ENCODE results near the gene GGA2.

DNA sequence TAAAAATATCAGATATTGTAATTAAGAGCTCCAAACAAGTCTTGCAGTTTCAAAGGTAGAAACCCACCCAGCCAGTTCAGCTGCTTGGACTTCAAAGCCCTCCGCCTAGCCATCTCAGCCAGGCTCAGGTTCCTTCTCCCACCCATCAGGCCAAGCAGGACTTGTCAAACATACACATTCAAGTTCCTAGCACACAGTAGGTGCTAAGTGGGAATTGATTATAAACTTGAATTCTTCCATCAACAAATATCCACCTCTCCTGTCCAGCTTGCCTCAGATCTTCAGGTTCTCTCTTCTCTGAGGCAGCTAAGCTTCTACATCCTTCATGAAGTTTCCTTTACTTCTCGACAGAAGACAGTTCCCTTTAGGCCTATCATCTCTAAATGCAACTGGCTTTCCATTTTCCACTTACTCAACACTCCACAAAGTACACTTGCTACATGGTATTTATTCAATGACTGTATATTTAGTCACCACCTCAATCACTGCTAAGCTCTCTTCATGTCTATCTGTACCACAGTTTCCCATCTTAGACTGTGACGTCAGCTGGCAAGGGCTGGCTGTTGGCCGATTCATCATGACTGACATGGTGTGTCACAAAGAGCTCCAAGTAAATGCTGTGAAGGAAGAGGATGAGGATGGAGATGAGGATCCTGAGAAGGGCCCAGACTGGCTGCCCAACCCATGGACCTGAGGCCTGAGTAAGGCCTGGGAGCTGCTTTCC, 44.0 kb downstream of the GGA2 start:
- no peak for TF ChIP-seq POLR2A (IDR thresholded peaks at IDR 0.05)
- TF ChIP-seq, protein P1, sequence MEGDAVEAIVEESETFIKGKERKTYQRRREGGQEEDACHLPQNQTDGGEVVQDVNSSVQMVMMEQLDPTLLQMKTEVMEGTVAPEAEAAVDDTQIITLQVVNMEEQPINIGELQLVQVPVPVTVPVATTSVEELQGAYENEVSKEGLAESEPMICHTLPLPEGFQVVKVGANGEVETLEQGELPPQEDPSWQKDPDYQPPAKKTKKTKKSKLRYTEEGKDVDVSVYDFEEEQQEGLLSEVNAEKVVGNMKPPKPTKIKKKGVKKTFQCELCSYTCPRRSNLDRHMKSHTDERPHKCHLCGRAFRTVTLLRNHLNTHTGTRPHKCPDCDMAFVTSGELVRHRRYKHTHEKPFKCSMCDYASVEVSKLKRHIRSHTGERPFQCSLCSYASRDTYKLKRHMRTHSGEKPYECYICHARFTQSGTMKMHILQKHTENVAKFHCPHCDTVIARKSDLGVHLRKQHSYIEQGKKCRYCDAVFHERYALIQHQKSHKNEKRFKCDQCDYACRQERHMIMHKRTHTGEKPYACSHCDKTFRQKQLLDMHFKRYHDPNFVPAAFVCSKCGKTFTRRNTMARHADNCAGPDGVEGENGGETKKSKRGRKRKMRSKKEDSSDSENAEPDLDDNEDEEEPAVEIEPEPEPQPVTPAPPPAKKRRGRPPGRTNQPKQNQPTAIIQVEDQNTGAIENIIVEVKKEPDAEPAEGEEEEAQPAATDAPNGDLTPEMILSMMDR (IDR thresholded peaks at IDR 0.05) = no peak
